Astrocyte (in vitro differentiated cells and primary cell): ENCODE results near the gene IL9. TPM values are rescaled to one million over a fixed set of nuclear protein-coding genes. Genes with fewer than 3 reads are reported as not detected.

Experiments used
- DNase-seq: peaks from one replicate; pipeline ENCODE4 v3.0.0-alpha.2; 2010; ENCODE audit warnings: low read depth
- FAIRE-seq: peaks from 2 replicates; lab custom pipeline; 2011; peaks lifted over from hg19 to GRCh38; lab: Jason Lieb, UNC
- H2AFZ ChIP-seq: 2 replicates; pipeline ENCODE4 v1.6.0; 2012; ENCODE audit warnings: low read depth, low read length, inconsistent platforms
- H3K27ac ChIP-seq: 2 replicates; pipeline ENCODE4 v1.5.1; 2011; ENCODE audit warnings: low read depth, low read length, inconsistent platforms
- H3K27me3 ChIP-seq: 2 replicates; pipeline ENCODE4 v1.6.0; 2011; ENCODE audit warnings: low read length, inconsistent platforms; ENCODE audit not compliant: insufficient read depth
- H3K36me3 ChIP-seq: 2 replicates; pipeline ENCODE4 v1.5.1; 2011; ENCODE audit warnings: low read length, inconsistent platforms; ENCODE audit not compliant: insufficient read depth
- H3K4me1 ChIP-seq: 2 replicates; pipeline ENCODE4 v1.5.1; 2011; ENCODE audit warnings: low read length, inconsistent platforms; ENCODE audit not compliant: insufficient read depth
- H3K4me2 ChIP-seq: 2 replicates; pipeline ENCODE4 v1.6.0; 2012; ENCODE audit warnings: low read length, inconsistent platforms
- H3K4me3 ChIP-seq: 2 replicates; pipeline ENCODE4 v1.5.1; 2011; ENCODE audit warnings: low read depth, mild to moderate bottlenecking, low read length, inconsistent platforms; ENCODE audit not compliant: insufficient read depth
- H3K79me2 ChIP-seq: 2 replicates; pipeline ENCODE4 v1.6.0; 2012; ENCODE audit warnings: mild to moderate bottlenecking, low read length, inconsistent platforms; ENCODE audit not compliant: insufficient read depth
- H3K9ac ChIP-seq: 2 replicates; pipeline ENCODE4 v1.6.0; 2012; ENCODE audit warnings: mild to moderate bottlenecking, low read length, inconsistent platforms
- H3K9me3 ChIP-seq: 2 replicates; pipeline ENCODE4 v1.5.1; 2012; ENCODE audit warnings: low read depth, mild to moderate bottlenecking, low read length, inconsistent platforms; ENCODE audit not compliant: insufficient read depth
- H4K20me1 ChIP-seq: 2 replicates; pipeline ENCODE4 v1.6.0; 2012; ENCODE audit warnings: low read length, inconsistent platforms; ENCODE audit not compliant: insufficient read depth
- H3K27ac Mint-ChIP-seq: one replicate; pipeline ENCODE4 v1.8.0; 2021; ENCODE audit warnings: mild to moderate bottlenecking, mixed read lengths; ENCODE audit not compliant: unreplicated experiment
- H3K27me3 Mint-ChIP-seq: one replicate; pipeline ENCODE4 v1.8.0; 2021; ENCODE audit warnings: low read depth, mixed read lengths; ENCODE audit not compliant: unreplicated experiment
- H3K36me3 Mint-ChIP-seq: one replicate; pipeline ENCODE4 v1.8.0; 2021; ENCODE audit warnings: low read depth, mixed read lengths; ENCODE audit not compliant: unreplicated experiment
- H3K4me1 Mint-ChIP-seq: one replicate; pipeline ENCODE4 v1.8.0; 2021; ENCODE audit warnings: low read depth, mixed read lengths; ENCODE audit not compliant: unreplicated experiment
- H3K4me3 Mint-ChIP-seq: one replicate; pipeline ENCODE4 v1.8.0; 2021; ENCODE audit warnings: mild to moderate bottlenecking, moderate library complexity, mixed read lengths; ENCODE audit not compliant: unreplicated experiment
- H3K9me3 Mint-ChIP-seq: one replicate; pipeline ENCODE4 v1.8.0; 2021; ENCODE audit warnings: mild to moderate bottlenecking, mixed read lengths; ENCODE audit not compliant: unreplicated experiment
- CTCF ChIP-seq: IDR thresholded peaks from 2 replicates; pipeline ENCODE4 v1.5.1; 2011; ENCODE audit warnings: low read depth, mild to moderate bottlenecking, inconsistent platforms, low read length, moderate library complexity; ENCODE audit not compliant: insufficient read depth
- EZH2 ChIP-seq: IDR thresholded peaks from 2 replicates; pipeline ENCODE4 v1.6.1; 2012; ENCODE audit warnings: mild to moderate bottlenecking, low read length, inconsistent platforms; ENCODE audit not compliant: insufficient read depth
- total RNA-seq: library from RNA; stranded (reverse); gene quantifications from 2 replicates; pipeline ENCODE4 v1.2.1, GENCODE V29; 2021

The IL9 gene
- total RNA-seq, 1 donor from 2014 or later: not detected

- no peak overlapping the region for H3K27ac ChIP-seq
- Mint-ChIP-seq H3K36me3 (no peaks in the 10 kb centered on the region), H3K4me1 (no peaks in the 10 kb centered on the region), H3K27ac (no peak overlapping the region), H3K4me3 (no peak overlapping the region), H3K9me3 (peaks cover 14% of the 10 kb centered on the region), H3K27me3 (peaks cover 52% of the 10 kb centered on the region)
- H3K27me3 ChIP-seq: peaks cover 7% of the 10 kb centered on the region
- no peaks in the 10 kb centered on the region for H3K36me3 ChIP-seq
- no peaks in the 10 kb centered on the region for H3K4me1 ChIP-seq
- TF ChIP-seq EZH2 (no peak), CTCF (no peak)
- H2AFZ ChIP-seq: no peak overlapping the region
- H3K4me3 ChIP-seq: no peak overlapping the region
- DNase-seq (no peak), FAIRE-seq (no peak)
- H3K9ac ChIP-seq: no peak overlapping the region
- H3K79me2 ChIP-seq: no peaks in the 10 kb centered on the region
- H3K9me3 ChIP-seq: no peaks in the 10 kb centered on the region
- H3K4me2 ChIP-seq: no peak overlapping the region
- no peaks in the 10 kb centered on the region for H4K20me1 ChIP-seq
These were observed 52.9 kb downstream of the IL9 start for GRCh38 chr5:135842737-135843136.

Other genes with a start within 250 kb of the IL9 start
- not detected in 2 replicates for gene SLC25A48, start 61.2 kb downstream of the IL9 start, total RNA-seq
- gene LECT2, start 59.1 kb upstream of the IL9 start, total RNA-seq: not detected in 2 replicates
- 1,145 and 1,862 TPM in 2 replicates for gene TGFBI, start 133.1 kb upstream of the IL9 start, total RNA-seq
- 70.0 and 71.3 TPM in 2 replicates for gene SMAD5, start 237.0 kb upstream of the IL9 start, total RNA-seq